Skeletal muscle cell (primary cell): ENCODE measurements around the gene SLC23A2.
"Not testable (repeated sequence)": the region's sequence is repeated elsewhere in the genome, so short reads cannot be mapped to it uniquely, and the experiment has no call there.

Experiments used
- DNase-seq: peaks from one replicate; pipeline ENCODE4 v3.0.0-alpha.2; 2010; ENCODE audit warnings: low read depth
- H3K4me3 ChIP-seq: 2 replicates; pipeline ENCODE4 v1.5.1; 2011; ENCODE audit warnings: low read depth, mild to moderate bottlenecking, control low read depth, low read length, moderate library complexity

The SLC23A2 gene

GRCh38 chr20:4944518-4945313 is 56.6 kb downstream of the SLC23A2 start:
- H3K4me3 ChIP-seq = no peak overlapping the region
- DNase-seq = no peak

- no peak overlapping the region for H3K4me3 ChIP-seq
- DNase-seq = peak; percentile 24
These were observed 59.0 kb downstream of the SLC23A2 start for GRCh38 chr20:4942331-4942730.

GRCh38 chr20:4937407-4938319 is 63.6 kb downstream of the SLC23A2 start:
- no peak overlapping the region for H3K4me3 ChIP-seq
- no peak for DNase-seq

- H3K4me3 ChIP-seq = no peak overlapping the region
- no peak for DNase-seq
These were observed 64.4 kb downstream of the SLC23A2 start for GRCh38 chr20:4936851-4937406.

GRCh38 chr20:4936392-4936850 is 64.9 kb downstream of the SLC23A2 start:
- DNase-seq = no peak
- H3K4me3 ChIP-seq = no peak overlapping the region

- H3K4me3 ChIP-seq = no peak overlapping the region
- no peak for DNase-seq
These were observed 69.2 kb downstream of the SLC23A2 start for GRCh38 chr20:4932061-4932460.

- no peak overlapping the region for H3K4me3 ChIP-seq
- DNase-seq = no peak
These were observed 71.5 kb downstream of the SLC23A2 start for GRCh38 chr20:4929686-4930397.

- no peak overlapping the region for H3K4me3 ChIP-seq
These were observed 74.7 kb downstream of the SLC23A2 start for GRCh38 chr20:4926531-4927156.

GRCh38 chr20:4925842-4926530 is 75.3 kb downstream of the SLC23A2 start:
- DNase-seq = peak; percentile 33
- H3K4me3 ChIP-seq = no peak overlapping the region

More at GRCh38 chr20:4926531-4927156, 74.7 kb downstream of the SLC23A2 start:
- DNase-seq = no peak

GRCh38 chr20:4924446-4924845 is 76.9 kb downstream of the SLC23A2 start:
- no peak for DNase-seq
- H3K4me3 ChIP-seq = no peak overlapping the region

- no peak for DNase-seq
- no peak overlapping the region for H3K4me3 ChIP-seq
These were observed 77.3 kb downstream of the SLC23A2 start for GRCh38 chr20:4924032-4924431.

- no peak overlapping the region for H3K4me3 ChIP-seq
- no peak for DNase-seq
These were observed 79.1 kb downstream of the SLC23A2 start for GRCh38 chr20:4922186-4922585.

- not testable (repeated sequence) for DNase-seq, H3K4me3 ChIP-seq
These were observed 80.0 kb downstream of the SLC23A2 start for GRCh38 chr20:4921271-4921670.

- H3K4me3 ChIP-seq = no peak overlapping the region
- DNase-seq = no peak
These were observed 80.7 kb downstream of the SLC23A2 start for GRCh38 chr20:4920655-4921054.

- DNase-seq = no peak
- no peak overlapping the region for H3K4me3 ChIP-seq
These were observed 81.2 kb downstream of the SLC23A2 start for GRCh38 chr20:4920131-4920530.

- H3K4me3 ChIP-seq = no peak overlapping the region
- no peak for DNase-seq
These were observed 82.1 kb downstream of the SLC23A2 start for GRCh38 chr20:4919047-4919704.

- no peak overlapping the region for H3K4me3 ChIP-seq
- DNase-seq = no peak
These were observed 82.8 kb downstream of the SLC23A2 start for GRCh38 chr20:4918473-4918872.
